GDM1 (cell line): ENCODE data around the gene NEO1.

Experiments used
- DNase-seq: peaks from one replicate; lab custom pipeline; 2025; lab: John Stamatoyannopoulos, UW

Gene NEO1

GRCh38 chr15:73075160-73075859 lies 23.0 kb downstream of the NEO1 start:
- DNase-seq, result no peak

GRCh38 chr15:73078291-73078690 lies 26.0 kb downstream of the NEO1 start:
- DNase-seq, result no peak

GRCh38 chr15:73078722-73079121 lies 26.5 kb downstream of the NEO1 start:
- no peak for DNase-seq

- no peak for DNase-seq
Observed at GRCh38 chr15:73079565-73079964, 27.3 kb downstream of the NEO1 start.

DNA sequence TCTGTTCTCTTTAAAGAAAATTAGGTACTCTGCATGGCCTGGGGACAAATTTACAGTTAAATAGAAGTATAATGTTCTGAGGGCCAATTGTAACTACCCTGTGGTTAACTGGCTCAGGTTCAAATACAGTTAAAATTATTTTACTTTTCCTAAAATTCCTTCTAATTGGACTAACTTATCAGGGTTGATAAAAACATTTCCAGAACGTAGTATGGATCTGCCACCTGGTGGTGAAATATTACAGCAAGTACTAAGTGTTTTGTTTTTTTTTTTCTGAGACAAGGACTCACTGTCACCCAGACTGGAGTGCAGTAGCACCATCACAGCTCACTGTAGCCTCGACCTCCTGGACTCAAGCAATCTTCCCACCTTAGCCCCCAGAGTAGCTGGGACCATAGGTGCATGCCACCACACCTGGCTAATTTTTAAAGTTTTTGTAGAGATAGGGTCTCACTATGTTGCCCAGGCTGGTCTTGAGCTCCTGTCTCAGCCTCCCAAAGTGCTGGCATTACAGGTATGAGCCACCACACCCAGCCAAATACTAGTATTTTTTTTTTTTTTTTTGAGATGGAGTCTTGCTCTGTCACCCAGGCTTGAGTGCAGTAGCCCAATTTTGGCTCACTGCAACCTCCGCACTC lies 29.2 kb downstream of the NEO1 start:
- DNase-seq, result no peak

- DNase-seq, result no peak
Observed at GRCh38 chr15:73082812-73083211, 30.5 kb downstream of the NEO1 start.

GRCh38 chr15:73087098-73087497 lies 34.8 kb downstream of the NEO1 start:
- no peak for DNase-seq

DNA sequence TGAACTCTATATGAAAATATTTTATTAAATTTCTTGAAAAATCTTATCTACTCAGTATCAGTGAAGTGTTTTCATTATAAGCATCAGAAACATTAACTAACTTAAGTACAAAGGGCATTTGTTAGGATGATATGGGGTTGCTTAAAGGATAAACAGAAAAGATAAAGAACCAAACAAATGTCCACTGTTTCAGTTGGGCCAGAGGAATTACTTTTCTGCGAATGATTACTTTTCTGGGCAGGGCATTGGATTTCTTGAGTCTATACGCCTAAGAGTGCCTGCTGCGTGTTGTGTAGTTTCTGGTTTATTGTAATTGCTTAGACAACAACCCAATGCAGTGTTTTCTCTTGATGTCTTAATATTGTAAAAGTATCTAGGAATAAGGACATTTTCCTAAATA lies 52.8 kb downstream of the NEO1 start:
- no peak for DNase-seq

DNA sequence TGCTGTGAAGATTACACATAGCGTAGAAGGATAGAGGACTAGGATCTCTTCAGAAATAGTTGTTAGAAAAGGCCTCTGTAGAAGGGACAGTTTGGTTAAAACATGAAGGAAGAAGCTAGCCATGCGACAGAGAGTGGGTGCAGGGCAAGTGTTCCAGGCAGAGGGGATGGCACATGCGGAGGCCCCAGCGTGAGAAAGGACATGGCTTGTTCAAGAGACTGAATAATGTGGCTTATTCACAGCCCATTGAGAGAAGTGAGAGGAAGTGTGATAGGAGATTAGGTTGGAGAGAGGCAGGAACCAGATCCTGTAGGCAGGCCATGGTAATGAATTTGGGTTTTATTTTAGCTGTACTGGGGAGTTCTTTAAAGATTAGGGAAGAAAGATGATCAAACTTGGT lies 56.4 kb downstream of the NEO1 start:
- DNase-seq, result no peak

GRCh38 chr15:73109765-73110164 lies 57.5 kb downstream of the NEO1 start:
- no peak for DNase-seq

DNA sequence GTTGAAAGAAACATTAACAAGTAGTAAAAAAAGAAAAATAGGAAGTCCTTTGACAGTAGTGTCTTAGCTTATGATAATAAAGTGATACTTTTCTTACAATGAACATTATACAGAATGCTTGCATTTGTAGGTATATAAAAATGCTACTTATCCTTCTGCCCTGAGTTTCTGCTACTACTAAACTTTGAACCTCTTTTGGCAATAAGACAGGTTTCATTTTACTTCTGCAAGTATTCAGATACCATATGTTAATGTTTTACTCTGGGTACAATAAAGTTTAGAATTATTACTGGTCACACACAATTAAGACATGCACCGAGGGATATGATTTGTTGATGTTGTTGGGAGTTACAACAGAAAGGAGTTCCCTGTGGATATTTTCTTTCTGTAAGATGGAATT lies 57.9 kb downstream of the NEO1 start:
- no peak for DNase-seq

DNA sequence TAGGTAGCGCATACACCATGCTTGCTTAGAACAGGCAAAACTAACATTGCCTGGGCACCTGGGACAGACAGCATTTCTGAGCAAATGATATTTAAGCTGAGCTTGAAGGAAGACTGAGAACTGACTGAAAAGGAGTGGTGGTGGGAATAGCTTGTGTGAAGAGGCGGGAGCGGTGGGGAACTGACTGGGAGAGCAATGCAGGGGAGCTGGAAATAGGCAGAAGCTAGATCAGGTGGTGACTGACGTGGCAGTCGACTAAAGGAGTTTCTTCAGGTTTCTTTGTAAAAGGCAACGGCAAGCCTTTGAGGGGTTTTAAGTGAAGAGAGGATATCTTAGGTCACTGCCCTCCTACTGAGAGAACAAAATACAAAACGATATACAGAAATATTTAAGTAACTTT lies 61.8 kb downstream of the NEO1 start:
- DNase-seq, result no peak

DNA sequence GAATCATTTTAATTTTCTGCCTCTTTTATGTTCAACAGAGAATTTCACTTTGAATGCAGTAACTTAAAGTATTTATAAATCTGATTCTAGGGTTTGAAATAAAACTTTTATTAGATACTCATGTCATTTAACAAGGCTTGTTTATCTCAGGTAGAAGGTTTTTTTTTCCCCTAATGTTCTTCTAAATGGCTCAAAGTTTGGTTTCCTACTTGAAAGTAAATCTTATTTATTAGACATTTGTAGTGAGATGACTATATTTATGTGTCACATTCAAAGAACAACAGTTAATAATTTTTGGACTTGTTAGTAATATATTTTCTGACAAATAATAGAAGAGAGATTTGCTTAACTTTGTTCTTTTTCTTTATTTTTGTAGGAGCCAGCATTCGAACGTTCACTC lies 63.9 kb downstream of the NEO1 start:
- DNase-seq, result no peak

GRCh38 chr15:73118055-73118454 lies 65.8 kb downstream of the NEO1 start:
- no peak for DNase-seq

DNA sequence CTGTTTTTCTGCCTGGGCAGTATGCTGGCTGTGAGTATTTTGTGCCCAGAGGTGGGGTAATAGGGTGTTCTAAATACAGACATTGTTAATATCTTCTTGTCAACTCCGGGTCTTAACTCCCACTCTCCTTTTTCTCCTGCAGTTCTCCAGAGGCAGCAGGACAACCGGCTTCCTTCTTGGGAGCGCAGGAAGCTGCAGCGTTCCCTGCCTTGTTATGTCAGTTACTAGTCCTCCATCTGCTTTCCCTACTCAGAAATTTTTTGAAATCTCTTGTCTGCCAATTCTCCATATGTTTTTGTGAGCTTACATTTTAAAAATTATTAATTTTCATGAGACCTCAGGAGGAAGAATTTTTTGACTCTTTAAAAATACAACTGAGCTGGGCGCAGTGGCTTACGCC lies 67.2 kb downstream of the NEO1 start:
- DNase-seq, result no peak

GRCh38 chr15:73120269-73120668 lies 68.0 kb downstream of the NEO1 start:
- no peak for DNase-seq

DNA sequence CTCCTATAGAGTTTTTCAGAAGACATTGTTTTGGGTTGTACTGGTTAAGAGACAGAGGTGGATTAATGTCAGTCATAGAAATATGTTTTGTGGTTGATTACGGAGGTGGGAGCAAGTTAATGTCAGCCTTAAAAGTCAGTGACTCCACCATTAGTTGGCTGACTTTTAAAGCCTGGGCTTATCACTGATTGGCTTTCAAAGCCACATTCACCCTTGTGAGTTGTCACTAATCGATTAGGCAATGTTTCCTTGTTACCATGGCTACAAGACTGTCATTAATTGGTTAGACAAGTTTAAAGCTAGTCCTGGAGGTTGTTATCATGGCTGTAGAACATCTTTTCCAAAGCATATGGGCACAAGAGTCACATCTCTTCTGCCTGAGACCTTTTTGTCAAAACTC lies 73.0 kb downstream of the NEO1 start:
- no peak for DNase-seq

DNA sequence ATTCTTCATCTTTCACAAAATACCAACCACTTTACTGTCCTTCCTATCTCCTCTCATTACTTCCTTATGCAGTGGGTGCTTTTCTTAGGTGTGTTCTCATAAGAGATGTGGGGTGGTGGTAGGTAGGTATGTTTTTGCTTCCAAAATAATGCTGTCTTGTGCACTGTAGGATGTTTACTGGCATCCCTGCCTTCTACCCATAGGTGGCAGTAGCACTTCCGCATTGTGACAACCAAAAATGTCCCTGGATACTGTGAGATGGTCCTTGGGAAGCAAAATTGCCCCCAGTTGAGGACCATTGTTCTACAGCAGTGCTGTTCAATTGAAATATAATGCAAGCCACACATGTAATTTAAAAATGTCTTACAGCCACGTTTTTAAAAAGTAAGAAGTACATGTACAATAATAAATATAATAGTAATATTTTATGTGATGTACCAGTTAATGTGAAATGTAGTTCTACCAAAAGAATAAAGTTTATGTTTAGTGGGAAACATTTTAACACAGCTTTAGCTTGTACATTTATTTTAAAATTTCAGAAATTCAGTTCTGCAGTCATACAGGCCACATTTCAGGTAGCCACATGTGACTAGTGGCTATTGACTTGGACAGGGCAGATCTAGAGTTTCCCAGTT lies 75.2 kb downstream of the NEO1 start:
- DNase-seq, result no peak

DNA sequence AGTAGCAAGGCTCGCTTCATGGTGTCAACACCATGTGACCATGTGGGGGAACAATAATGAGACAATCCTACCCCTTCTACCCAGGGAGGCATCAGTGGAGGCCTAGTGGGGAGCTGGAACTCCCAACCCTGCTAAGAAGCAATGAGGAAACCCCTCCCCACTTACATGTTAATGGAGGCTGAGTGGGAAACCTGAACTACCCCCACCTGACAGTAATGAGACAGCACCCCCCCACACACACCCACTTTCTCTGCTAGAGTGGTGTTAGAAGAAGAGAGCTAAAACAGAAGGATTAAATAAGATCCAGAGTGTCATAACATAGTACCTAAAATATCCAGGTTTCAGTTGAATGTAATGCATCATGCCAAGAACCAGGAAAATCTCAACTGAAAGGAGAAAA lies 78.6 kb downstream of the NEO1 start:
- no peak for DNase-seq

- no peak for DNase-seq
Observed at GRCh38 chr15:73134196-73134595, 81.9 kb downstream of the NEO1 start.

GRCh38 chr15:73139041-73139743 lies 86.9 kb downstream of the NEO1 start:
- DNase-seq, result no peak

DNA sequence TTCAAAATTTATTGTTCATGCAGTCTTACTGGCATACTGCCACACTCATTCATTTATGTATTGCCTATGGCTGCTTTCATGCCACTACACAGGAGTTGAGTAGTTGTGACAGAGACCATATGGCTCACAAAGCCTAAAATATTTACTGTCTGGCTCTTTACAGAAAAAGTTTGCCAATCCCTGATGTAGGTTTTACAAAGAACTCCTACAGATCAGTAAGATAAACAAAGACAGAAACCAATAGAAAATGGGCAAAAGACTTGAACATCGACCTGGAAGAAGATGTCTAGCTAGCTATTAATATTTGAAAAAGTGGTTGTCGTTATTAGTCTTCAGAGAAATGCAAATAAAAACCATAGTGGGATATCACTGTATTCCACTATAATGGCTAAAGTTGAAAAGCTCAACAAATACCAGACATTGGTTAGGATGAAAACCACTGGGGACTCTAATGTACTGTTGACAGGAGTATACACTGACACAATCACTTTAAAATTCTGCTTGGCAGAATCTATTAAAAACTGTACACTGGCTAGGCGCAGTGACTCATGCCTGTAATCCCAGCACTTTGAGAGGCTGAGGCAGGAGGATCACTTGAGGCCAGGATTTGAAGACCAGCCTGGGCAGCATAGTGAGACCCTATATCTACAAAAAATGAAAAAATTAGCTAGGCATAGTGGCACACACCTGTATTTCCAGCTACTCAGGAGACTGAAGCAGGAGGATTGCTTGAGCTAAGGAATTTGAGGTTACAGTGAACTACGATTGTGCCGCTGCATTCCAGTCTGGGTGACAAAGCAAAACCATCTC lies 87.7 kb downstream of the NEO1 start:
- no peak for DNase-seq
